Caco-2 (cell line): Measurements from ENCODE around the gene SERP1. TPM values are rescaled to one million over a fixed set of nuclear protein-coding genes. Genes with fewer than 3 reads are reported as not detected.

ENCODE experiments used
- BruUV-seq: library from RNA; stranded (reverse); fragments of 400-500 nt; replicated peaks from 2 replicates; lab custom pipeline; 2021; lab: Mats Ljungman, UMichigan
- CTCF ChIA-PET: fragments of 300-600 bp; sonication (Branson Sonifier 250); formaldehyde crosslinking; loops from one replicate; lab custom pipeline; 2022; ENCODE audit warnings: antibody characterized with exemption; lab: Charles Lee
- POLR2A ChIA-PET: fragments of 300-600 bp; sonication (Branson Sonifier 250); formaldehyde crosslinking; loops from one replicate; lab custom pipeline; 2022; ENCODE audit warnings: antibody characterized with exemption; lab: Charles Lee
- DNase-seq, 2 experiments: peaks; one replicate each; pipeline versions ENCODE4 v3.0.0 to v3.0.0-alpha.2; 2020 to 2022
- H3K27me3 ChIP-seq: replicated peaks from 2 replicates; pipeline ENCODE4 v1.6.0; 2011; ENCODE audit warnings: low read length; ENCODE audit not compliant: control insufficient read depth, insufficient read depth
- H3K36me3 ChIP-seq: 2 replicates; pipeline ENCODE4 v1.5.1; 2011; ENCODE audit warnings: low read length; ENCODE audit not compliant: control insufficient read depth, insufficient read depth
- H3K4me1 ChIP-seq: fragments of 250-450 bp; sonication (Bioruptor Pico); 2 replicates; pipeline ENCODE4 v1.5.1; 2020; ENCODE audit warnings: mild to moderate bottlenecking
- H3K4me3 ChIP-seq: 2 replicates; pipeline ENCODE4 v1.5.1; 2011; ENCODE audit warnings: low read depth, mild to moderate bottlenecking, control low read depth, low read length
- H3K9me3 ChIP-seq: fragments of 250-450 bp; sonication (Bioruptor Pico); 2 replicates; pipeline ENCODE4 v1.5.1; 2020; ENCODE audit warnings: mild to moderate bottlenecking, moderate library complexity
- H3K27ac Mint-ChIP-seq: one replicate; pipeline ENCODE4 v1.8.0; 2022; ENCODE audit warnings: mixed read lengths; ENCODE audit not compliant: unreplicated experiment
- H3K27me3 Mint-ChIP-seq: one replicate; pipeline ENCODE4 v1.8.0; 2022; ENCODE audit warnings: mixed read lengths; ENCODE audit not compliant: insufficient read depth, unreplicated experiment
- H3K36me3 Mint-ChIP-seq: one replicate; pipeline ENCODE4 v1.8.0; 2022; ENCODE audit warnings: mild to moderate bottlenecking, mixed read lengths; ENCODE audit not compliant: insufficient read depth, unreplicated experiment
- H3K4me1 Mint-ChIP-seq: one replicate; pipeline ENCODE4 v1.8.0; 2022; ENCODE audit warnings: low read depth, mixed read lengths; ENCODE audit not compliant: unreplicated experiment
- H3K4me3 Mint-ChIP-seq: one replicate; pipeline ENCODE4 v1.8.0; 2022; ENCODE audit warnings: mild to moderate bottlenecking, moderate library complexity, mixed read lengths; ENCODE audit not compliant: unreplicated experiment
- H3K9me3 Mint-ChIP-seq: one replicate; pipeline ENCODE4 v1.8.0; 2022; ENCODE audit warnings: mixed read lengths; ENCODE audit not compliant: unreplicated experiment
- intact Hi-C: fragments of 100-400 bp; cut with micrococcal nuclease; formaldehyde crosslinking; loops from one replicate; pipeline ENCODE4 v1.10.0; 2022; ENCODE audit not compliant: unreplicated experiment
- total RNA-seq: library from RNA; stranded (reverse); gene quantifications from 2 replicates; pipeline ENCODE4 v1.2.3, GENCODE V29; 2022
- TF ChIP-seq, protein P1 (sequence below), 2 experiments: fragments of 200-600 bp in 1 of 2; IDR thresholded peaks; 1 replicate in 1 of 2; 2 replicates in 1 of 2; pipeline versions ENCODE4 v1.5.1 to v1.8.0; 2011 to 2022; ENCODE audit warnings: antibody characterized with exemption in 1 of 2, control low read depth in 1 of 2, inconsistent platforms in 1 of 2, low read depth in 1 of 2, low read length in 1 of 2, mild to moderate bottlenecking in 1 of 2, moderate library complexity in 1 of 2; ENCODE audit not compliant: insufficient read depth in 1 of 2, severe bottlenecking in 1 of 2, unreplicated experiment in 1 of 2

Gene SERP1
- total RNA-seq, 1 experiment from 2014 or later, result 89.4 TPM

DNA sequence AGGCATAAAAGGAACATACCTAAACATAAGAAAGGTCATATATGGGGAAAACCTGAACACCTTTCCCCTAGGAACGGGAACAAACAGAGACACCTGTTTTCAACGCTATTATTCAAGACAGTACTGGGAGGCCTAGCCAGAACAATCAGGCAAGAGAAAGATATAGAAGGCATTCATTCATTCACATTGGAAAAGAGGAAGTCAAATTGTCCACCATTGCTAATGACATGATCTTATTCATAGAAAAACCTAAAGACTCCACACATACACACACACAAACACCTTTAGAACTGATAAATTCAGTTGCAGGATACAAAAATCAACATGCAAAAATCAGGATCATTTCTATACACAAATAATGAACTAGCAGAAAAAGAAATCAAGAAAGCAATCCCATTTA, 36.5 kb downstream of the SERP1 start:
- Histone ChIP-seq H3K4me3 (no peak overlapping the region), H3K9me3 (no peaks in the 10 kb centered on the region), H3K4me1 (no peaks in the 10 kb centered on the region), H3K27me3 (no peaks in the 10 kb centered on the region), H3K36me3 (no peaks in the 10 kb centered on the region)
- Mint-ChIP-seq H3K9me3 (no peaks in the 10 kb centered on the region), H3K27ac (no peak overlapping the region), H3K4me1 (no peaks in the 10 kb centered on the region), H3K36me3 (no peaks in the 10 kb centered on the region), H3K4me3 (no peak overlapping the region), H3K27me3 (peaks cover 4% of the 10 kb centered on the region)
- TF ChIP-seq, protein P1, sequence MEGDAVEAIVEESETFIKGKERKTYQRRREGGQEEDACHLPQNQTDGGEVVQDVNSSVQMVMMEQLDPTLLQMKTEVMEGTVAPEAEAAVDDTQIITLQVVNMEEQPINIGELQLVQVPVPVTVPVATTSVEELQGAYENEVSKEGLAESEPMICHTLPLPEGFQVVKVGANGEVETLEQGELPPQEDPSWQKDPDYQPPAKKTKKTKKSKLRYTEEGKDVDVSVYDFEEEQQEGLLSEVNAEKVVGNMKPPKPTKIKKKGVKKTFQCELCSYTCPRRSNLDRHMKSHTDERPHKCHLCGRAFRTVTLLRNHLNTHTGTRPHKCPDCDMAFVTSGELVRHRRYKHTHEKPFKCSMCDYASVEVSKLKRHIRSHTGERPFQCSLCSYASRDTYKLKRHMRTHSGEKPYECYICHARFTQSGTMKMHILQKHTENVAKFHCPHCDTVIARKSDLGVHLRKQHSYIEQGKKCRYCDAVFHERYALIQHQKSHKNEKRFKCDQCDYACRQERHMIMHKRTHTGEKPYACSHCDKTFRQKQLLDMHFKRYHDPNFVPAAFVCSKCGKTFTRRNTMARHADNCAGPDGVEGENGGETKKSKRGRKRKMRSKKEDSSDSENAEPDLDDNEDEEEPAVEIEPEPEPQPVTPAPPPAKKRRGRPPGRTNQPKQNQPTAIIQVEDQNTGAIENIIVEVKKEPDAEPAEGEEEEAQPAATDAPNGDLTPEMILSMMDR (IDR thresholded peaks at IDR 0.05; ENCODE audit: insufficient read depth in 1 of 2, low read depth in 1 of 2, low read length in 1 of 2, severe bottlenecking in 1 of 2, unreplicated experiment in 1 of 2), result no peak
- CTCF ChIA-PET, result no interaction called here
- POLR2A ChIA-PET, result no interaction called here
- no peak for DNase-seq
- intact Hi-C loops, result no loop called here
- no TSS peak for BruUV-seq

DNA sequence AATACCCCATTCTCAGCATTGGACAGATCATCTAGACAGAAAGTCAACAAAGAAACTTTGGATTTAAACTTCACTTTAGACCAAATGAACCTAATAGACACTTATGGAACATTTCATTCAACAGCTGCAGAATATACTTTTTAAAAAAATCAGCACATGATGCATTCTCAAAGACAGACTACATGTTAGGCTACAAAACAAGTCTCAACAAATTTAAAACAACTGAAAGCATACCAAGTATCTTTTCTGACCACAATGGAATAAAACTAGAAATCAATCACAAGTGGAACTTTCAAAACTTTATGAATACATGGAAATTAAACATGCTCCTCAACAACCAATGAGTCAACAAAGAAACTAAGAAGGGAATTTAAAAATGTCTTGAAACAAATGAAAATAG, 37.9 kb downstream of the SERP1 start:
- H3K4me1 Mint-ChIP-seq, result no peaks in the 10 kb centered on the region
- no peaks in the 10 kb centered on the region for H3K9me3 Mint-ChIP-seq
- H3K4me3 Mint-ChIP-seq, result no peak overlapping the region
- BruUV-seq, result no TSS peak
- Histone ChIP-seq H3K4me1 (no peaks in the 10 kb centered on the region), H3K4me3 (no peak overlapping the region), H3K27me3 (no peaks in the 10 kb centered on the region), H3K36me3 (no peaks in the 10 kb centered on the region), H3K9me3 (no peaks in the 10 kb centered on the region)
- DNase-seq, result no peak
- no peaks in the 10 kb centered on the region for H3K36me3 Mint-ChIP-seq
- ChIA-PET CTCF (no interaction called here), POLR2A (interaction anchor here (0.6 kb wide), 1 partner anchor 101 kb away, joined by 3 read pairs; no protein-coding TSS in a partner anchor)
- intact Hi-C loops, result no loop called here
- H3K27ac Mint-ChIP-seq, result no peak overlapping the region
- peaks cover 4% of the 10 kb centered on the region for H3K27me3 Mint-ChIP-seq
- TF ChIP-seq, protein P1 (IDR thresholded peaks at IDR 0.05; ENCODE audit: insufficient read depth in 1 of 2, low read depth in 1 of 2, low read length in 1 of 2, severe bottlenecking in 1 of 2, unreplicated experiment in 1 of 2), result no peak

DNA sequence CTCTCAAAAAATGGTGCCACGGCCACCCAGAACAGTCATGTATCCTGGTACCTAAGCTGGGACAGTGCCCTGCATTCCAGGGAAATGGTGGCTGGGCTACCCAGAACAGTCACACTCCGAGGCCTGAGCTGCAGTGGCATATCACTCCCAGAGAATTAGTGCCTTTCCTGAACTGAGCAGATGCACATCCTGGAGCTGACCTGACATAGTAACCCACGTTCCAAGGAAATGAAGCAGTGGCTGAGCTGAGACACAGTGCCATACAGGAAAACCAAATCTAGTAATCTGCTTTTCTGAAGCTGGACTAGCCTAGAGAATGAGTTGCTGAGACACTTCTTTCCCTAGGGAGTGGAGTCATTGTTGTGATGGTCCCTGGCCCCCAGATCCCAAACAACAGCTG, 41.8 kb downstream of the SERP1 start:
- no TSS peak for BruUV-seq
- Histone ChIP-seq H3K9me3 (peaks cover 16% of the 10 kb centered on the region; the same call in 1 of the 2 replicates), H3K36me3 (no peaks in the 10 kb centered on the region), H3K27me3 (no peaks in the 10 kb centered on the region), H3K4me3 (no peak overlapping the region), H3K4me1 (no peaks in the 10 kb centered on the region)
- intact Hi-C loops, result no loop called here
- ChIA-PET POLR2A (no interaction called here), CTCF (interaction anchor here (1.0 kb wide), 1 partner anchor 9 kb away, joined by 4 read pairs; no protein-coding TSS in a partner anchor)
- Mint-ChIP-seq H3K27ac (no peak overlapping the region), H3K9me3 (peaks cover 11% of the 10 kb centered on the region), H3K4me3 (no peak overlapping the region), H3K4me1 (no peaks in the 10 kb centered on the region), H3K27me3 (peaks cover 4% of the 10 kb centered on the region), H3K36me3 (no peaks in the 10 kb centered on the region)
- TF ChIP-seq, protein P1 (IDR thresholded peaks at IDR 0.05; ENCODE audit: insufficient read depth in 1 of 2, low read depth in 1 of 2, low read length in 1 of 2, severe bottlenecking in 1 of 2, unreplicated experiment in 1 of 2), result no peak
- no peak for DNase-seq
